ENCODE results near the gene GSTA2.
"Not testable (repeated sequence)": the region's sequence is repeated elsewhere in the genome, so short reads cannot be mapped to it uniquely, and the experiment has no call there.

Gene GSTA2

DNA sequence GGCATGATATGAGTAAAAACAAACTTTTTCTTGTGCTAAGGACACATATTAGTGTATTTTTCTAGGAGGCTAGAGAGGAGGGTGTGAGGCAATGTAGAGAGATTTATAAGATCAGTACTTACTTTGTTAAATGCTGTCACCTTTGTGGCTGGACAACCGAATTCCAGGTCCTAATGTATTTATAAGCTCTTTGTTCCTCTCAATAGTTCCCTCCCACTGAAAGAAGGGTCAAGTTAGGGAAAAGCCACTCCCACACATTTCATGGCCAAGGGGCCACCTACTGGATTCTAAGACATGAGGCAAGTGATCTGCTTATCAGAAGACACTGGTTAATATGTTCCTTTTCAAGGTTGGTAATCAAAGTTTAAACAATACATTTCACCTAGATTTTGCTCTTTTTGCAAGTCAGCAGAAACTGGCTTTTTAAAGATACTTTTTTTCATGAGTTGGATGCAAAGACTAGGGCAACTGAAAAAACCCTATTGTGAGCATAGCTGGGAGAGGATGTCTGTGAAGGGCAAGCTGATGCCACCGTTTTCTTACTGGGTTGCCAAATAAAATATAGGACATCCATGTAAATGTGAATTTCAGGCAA, at the start of gene GSTA2:
Gene GSTA2, minus strand, starts transcription at position 154 of the 595 bp plus-strand sequence. CDS start 5,528 bp downstream, outside the sequence.
- not testable (repeated sequence) for DNase-seq (ENCODE audit: low read depth)

DNA sequence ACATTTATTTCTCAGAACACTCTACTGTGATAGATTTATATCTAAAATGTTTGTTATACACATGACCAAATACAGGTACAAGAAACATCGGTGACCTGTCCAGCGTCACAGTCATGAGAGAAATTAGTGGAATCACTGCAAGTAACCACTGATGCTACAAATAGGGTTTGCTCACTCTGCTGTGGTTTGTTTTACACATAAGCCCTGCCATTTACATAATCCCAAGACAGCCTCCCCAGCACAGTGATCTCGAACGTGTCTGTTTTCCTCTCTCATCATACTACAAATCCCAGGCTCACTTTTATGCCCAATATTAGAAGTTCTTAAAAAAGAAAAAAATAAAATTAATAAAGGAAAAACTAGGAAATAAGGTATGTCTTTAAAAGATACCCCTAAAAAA, 46.5 kb upstream of the GSTA2 start:
- not testable (repeated sequence) for DNase-seq (ENCODE audit: low read depth)

DNA sequence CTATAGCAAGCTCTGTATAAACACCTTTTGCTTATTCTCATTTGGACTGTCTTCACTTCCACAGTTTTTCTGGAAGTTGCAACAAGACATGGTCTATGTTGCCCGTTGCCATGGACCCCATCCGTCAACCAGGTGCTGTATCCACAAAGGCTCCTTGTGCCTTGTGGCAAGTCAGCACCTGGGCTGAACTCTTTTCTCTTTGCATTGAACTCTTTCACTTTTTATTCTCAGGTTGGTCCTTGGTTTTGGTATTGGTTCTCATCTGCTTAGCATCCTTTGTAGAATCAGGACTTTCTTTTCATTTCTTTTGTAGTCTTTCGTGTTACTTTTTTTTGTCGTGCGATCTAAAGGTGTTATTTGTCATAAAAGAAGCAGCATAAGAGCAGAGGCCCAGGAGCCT, 45.4 kb upstream of the GSTA2 start:
- DNase-seq (ENCODE audit: low read depth) = no peak

DNA sequence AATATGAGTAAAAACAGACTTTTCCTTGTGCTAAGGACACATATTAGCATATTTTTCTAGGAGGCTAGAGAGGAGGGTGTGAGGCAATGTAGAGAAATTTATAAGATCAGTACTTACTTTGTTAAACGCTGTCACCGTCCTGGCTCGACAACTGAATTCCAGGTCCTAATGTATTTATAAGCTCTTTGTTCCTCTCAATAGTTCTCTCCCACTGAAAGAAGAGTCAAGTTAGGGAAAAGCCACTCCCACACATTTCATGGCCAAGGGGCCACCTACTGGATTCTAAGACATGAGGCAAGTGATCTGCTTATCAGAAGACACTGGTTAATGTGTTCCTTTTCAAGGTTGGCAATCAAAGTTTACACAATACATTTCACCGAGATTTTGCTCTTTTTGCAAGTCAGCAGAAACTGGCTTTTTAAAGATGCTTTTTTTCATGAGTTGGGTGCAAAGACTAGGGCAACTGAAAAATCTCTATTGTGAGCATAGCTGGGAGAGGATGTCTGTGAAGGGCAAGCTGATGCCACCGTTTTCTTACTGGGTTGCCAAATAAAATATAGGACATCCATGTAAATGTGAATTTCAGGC, 40.5 kb upstream of the GSTA2 start, which contains the start of gene GSTA1:
Gene GSTA1, minus strand, starts transcription at position 149 of the 588 bp plus-strand sequence. CDS start 4,549 bp downstream, outside the sequence.
- not testable (repeated sequence) for DNase-seq (ENCODE audit: low read depth)

DNA sequence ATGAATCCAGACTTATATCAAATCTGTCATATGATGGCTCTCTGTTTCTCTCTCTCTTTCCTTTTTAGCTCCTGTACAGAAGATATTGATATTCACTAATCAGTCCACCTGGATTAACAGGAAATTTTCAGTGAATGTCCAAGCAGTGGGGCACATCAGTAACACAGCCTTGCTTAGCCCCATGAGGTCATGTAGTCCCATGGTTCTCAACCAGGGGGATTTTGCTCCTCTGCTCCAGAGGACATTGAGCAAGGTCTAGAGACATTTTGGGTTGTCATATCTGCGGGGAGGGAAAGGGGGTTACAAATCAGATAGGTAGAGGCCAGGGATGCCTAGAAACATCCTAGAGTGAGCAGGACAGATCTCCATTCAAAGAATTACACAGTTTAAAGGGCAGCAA, 39.5 kb upstream of the GSTA2 start:
- DNase-seq (ENCODE audit: low read depth) = no peak

DNA sequence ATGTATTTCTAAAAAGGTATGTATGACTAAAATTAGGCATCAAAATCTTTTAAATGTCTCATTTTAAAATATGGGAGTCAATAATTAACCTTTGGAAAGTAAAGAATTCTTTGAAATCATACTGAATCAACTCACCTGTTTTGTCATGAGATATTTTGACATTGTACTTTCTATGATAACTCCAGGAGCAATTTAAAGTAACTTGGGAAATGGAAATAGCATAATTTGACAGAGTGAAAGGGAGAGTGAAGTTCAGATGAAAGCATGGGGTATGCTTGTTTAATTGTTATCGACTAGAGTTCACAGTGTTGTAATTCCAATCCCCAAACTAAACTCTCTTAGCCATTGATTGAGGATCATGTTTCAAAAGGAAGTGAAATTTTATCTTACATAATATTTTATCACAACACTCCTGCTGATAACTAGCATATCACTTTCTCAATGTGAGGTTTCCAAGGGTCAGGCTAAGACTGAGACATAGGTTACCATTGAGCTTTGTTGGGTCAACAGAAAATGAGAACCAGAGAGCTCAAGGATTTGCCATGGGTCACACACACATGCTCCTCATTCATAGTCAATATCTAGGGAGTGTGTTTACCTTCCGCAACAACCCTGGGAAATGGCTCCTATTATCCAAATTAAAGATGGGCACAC, 38.0 kb upstream of the GSTA2 start:
- DNase-seq (ENCODE audit: low read depth) = no peak

DNA sequence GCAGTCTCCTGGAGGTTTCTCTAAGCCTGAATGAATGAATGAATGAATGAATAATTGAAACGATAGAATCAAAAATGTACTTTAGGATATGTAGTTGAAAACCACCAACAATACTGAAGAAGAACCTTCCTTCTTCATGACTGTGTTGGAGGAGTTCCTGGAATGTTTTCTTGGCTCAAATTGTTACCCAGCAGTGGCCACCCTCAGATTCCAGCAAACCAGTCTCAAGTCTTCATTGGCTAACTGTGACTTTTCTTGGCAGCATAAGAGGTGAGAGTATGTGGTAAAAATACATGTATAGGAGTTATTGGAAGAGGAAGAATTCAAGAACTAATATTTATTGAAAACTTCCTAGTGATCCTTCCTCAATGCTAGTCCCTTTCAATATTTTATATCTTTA, 36.0 kb upstream of the GSTA2 start:
- peak; percentile 40 for DNase-seq (ENCODE audit: low read depth)

DNA sequence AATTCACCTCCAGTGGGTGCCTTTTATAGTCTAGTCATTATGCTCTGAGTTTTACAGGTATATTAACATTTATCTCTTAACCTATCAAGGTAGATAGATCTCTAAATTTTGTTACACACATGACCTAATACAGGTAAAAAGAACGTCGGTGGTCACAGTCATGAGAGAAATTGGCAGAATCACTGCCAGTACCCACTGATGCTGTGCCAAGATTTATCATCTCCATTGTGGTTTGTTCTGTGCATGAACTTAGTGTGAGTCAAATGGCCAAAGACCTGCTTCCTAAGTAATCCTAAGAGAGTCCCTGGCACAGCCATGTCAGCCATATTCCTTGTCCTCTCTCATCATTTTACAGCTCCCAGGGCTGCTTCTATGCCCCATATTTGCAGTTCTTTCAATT, 31.1 kb upstream of the GSTA2 start:
- not testable (repeated sequence) for DNase-seq (ENCODE audit: low read depth)

DNA sequence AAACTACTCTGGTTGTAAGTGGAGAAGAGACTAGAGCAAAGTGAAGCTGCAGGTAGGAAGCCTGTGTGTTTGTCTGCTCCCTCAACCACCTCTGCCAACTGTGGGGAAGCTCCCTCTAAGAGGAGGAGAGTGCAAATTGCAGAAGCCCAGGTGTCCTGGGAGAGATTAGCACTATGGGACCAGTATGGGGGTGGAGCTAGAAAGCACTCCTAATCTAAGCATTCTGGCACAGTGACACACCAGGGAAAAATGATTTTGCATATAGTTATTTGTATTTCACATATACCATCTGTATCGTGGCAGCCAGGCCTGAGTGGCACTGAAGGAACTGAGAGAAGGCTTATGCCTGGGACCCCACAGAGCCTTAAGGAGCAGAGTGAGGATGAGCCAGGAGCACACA, 27.6 kb upstream of the GSTA2 start:
- no peak for DNase-seq (ENCODE audit: low read depth)

DNA sequence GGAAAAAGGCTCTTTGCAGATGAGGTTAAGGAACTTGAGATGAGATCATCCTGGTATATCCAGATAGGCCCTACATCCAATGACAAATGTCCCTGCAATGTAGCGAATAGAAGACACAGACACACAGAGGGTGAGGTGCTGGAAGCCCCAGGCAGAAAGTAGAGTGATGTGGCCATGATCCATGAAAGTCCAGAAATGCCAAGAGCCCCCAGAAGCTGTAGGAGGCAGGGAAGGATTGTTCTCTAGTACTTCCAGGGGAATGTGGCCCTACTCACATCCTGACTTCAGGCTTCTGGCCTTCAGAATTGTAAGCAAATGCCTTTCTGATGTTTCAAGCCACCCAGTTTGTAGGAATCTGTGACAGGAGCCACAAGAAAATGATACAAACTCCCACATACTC, 26.4 kb upstream of the GSTA2 start:
- DNase-seq (ENCODE audit: low read depth) = not testable (repeated sequence)

DNA sequence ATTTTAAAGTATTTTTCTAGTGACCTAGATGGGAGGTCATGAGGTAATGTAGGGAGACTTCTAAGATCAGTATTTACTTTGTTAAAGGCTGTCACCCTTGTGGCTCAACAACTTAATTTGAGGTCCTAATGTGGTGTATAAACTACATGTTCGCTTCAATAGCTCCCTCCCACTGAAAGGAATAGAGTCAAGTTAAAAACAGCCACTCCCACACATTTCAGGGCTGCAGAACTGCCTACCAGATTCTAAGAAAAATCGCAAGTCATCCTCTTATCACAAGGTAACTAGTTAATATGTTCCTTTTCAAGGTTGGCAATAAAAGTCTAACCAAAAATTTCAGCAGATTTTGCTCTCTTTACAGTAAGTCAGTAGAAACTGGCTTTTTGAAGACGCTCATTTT, 25.2 kb upstream of the GSTA2 start:
- DNase-seq (ENCODE audit: low read depth) = no peak

DNA sequence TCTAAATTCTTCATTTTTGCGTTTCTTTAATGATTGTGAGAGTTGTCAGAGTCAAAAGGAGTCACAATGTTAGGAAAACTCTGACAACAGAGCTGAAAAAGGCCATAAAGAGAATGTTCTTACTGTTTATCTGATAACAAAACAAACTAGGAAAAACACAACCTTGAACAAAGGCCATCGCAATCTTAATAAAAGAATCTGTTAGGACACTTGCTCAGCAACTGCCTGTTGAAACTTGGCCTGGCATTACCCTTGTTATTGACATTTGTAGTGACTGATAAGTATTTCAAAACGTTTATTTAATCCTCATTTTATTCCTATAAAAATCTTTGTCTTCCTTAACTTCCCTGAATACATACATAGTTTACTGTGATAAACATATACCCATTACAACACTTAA, 24.6 kb upstream of the GSTA2 start:
- DNase-seq (ENCODE audit: low read depth) = no peak

DNA sequence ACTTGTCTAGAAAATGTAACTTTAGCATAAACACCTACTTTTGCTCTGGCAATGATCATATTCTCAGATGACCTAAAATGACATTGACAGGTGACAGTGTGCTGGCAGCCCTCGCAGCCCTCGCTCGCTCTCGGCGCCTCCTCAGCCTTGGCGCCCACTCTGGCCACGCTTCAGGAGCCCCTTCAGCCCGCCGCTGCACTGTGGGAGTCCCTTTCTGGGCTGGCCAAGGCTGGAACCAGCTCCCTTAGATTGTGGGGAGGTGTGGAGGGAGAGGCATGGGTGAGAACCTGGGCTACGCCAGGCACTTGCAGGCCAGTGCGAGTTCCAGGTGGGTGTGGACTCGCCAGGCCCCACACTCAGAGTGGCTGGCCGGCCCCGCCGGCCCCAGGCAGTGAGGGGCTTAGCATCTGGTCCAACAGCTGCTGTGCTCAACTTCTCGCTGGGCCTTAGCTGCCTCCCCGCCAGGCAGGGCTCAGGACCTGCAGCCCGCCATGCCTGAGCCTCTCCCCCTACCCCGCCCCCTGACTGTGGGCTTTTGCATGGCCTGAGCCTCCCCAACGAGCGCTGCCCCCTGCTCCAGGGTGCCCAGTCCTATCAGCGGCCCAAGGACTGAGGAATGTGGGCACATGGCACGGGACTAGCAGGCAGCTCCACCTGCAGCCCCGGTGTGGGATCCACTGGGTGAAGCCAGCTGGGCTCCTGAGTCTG, 23.1 kb upstream of the GSTA2 start:
- DNase-seq (ENCODE audit: low read depth) = no peak

DNA sequence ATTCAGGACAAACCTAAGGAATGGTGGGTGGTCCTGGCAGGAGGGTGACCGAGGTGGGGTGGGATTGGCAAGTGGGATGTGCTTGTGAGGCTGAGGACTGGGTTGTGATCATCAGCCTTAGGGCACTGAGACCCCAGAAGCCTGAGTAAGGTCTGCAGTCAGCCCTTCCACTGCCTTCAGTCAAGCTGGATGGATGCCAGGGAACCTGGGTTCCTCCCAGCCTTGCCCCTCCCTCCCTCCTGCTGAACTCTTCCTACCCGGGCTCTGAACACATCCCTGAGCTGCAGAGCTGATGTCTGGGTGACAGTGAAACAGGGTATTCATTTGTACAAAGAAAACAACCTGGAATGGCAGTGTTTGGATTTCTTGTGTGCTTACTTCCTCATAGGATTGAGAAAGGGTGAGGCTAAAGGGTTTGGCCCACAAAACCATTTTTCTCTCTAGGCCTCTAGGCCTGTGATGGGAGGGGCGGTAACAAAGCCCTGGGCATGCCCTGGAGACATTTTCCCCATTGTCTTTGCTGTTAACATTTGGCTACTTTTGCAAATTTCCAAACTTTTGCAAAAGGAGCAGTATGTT, 19.5 kb upstream of the GSTA2 start:
- DNase-seq (ENCODE audit: low read depth) = not testable (repeated sequence)

DNA sequence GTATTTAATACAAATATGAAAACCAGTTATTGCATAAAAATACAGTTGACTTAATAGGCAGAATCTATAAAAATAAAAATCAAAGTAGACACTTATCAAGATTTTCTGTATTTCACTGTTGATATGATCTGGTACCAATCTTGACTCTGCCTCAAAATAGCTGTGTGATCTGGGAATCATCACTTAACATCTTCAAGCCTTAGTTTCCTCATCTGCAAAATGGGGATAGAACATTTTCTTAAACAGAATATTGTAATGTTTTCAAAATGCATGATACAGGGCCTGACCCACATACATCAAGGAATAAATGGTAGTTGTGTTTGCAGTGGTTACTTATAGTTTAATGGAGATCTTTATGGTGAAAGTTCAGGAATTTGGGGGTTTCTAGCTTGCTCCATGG, 18.9 kb upstream of the GSTA2 start:
- DNase-seq (ENCODE audit: low read depth) = not testable (repeated sequence)

DNA sequence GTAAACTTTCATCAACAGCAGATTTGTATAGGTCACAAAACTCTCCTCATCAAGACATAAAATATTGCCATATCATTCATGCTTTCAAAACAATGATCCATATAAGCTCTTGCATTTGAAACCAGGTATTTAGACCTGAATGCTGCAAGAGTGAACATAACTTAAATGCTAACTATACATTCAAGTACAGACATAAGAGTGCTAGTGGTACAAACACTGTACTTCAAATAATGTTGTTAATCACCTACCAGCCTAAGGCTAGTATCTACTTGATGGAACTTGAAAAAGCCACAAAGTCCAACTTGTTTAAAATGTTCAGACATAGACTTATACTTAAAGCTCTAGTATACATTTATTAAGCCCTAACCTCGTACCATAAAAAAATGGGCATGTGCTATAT, 16.0 kb upstream of the GSTA2 start:
- no peak for DNase-seq (ENCODE audit: low read depth)

DNA sequence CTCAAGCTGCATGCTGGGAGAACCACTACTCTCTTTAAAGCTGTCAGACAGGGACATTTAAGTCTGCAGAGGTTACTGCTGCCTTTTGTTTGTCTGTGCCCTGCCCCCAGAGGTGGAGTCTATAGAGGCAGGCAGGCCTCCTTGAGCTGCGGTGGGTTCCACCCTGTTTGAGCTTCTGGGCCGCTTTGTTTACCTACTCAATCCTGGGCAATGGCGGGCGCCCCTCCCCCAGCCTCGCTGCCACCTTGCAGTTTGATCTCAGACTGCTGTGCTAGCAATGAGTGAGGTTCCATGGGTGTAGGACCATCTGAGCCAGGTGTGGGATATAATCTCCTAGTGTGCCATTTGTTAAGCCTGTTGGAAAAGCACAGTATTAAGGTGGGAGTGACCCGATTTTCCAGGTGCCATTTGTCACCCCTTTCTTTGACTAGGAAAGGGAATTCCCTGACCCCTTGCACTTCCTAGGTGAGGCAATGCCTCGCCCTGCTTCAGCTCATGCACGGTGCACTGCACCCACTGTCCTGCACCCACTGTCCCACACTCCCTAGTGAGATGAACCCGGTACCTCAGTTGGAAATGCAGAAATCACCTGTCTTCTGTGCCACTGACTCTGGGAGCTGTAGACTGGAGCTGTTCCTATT, 13.6 kb upstream of the GSTA2 start:
- not testable (repeated sequence) for DNase-seq (ENCODE audit: low read depth)

DNA sequence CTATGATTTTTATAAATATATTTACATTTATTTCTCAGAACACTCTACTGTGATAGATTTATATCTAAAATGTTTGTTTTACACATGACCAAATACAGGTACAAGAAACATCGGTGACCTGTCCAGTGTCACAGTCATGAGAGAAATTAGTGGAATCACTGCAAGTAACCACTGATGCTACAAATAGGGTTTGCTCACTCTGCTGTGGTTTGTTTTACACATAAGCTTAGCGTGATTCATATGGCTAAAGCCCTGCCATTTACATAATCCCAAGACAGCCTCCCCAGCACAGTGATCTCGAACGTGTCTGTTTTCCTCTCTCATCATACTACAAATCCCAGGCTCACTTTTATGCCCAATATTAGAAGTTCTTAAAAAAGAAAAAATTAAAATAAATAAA, 6.1 kb upstream of the GSTA2 start:
- not testable (repeated sequence) for DNase-seq (ENCODE audit: low read depth)

DNA sequence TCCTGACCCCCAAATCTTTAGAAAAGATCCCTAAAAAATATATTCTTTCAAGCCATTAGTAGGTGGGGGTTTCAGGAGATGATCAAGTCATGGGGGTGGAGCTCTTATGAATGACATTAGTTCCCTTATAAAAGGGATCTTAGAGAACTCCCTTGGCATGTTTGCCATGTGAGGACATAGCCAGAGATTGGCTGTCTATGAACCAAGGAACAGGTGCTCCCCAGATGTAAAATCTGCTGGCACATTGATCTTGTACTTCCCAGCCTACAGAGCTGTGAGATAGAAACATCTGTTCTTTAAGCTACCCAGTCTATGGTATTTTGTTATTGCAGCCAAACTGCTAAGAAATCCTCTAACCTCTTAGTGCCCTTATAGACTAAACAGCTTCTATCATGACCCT, 4.4 kb upstream of the GSTA2 start:
- DNase-seq (ENCODE audit: low read depth) = not testable (repeated sequence)

DNA sequence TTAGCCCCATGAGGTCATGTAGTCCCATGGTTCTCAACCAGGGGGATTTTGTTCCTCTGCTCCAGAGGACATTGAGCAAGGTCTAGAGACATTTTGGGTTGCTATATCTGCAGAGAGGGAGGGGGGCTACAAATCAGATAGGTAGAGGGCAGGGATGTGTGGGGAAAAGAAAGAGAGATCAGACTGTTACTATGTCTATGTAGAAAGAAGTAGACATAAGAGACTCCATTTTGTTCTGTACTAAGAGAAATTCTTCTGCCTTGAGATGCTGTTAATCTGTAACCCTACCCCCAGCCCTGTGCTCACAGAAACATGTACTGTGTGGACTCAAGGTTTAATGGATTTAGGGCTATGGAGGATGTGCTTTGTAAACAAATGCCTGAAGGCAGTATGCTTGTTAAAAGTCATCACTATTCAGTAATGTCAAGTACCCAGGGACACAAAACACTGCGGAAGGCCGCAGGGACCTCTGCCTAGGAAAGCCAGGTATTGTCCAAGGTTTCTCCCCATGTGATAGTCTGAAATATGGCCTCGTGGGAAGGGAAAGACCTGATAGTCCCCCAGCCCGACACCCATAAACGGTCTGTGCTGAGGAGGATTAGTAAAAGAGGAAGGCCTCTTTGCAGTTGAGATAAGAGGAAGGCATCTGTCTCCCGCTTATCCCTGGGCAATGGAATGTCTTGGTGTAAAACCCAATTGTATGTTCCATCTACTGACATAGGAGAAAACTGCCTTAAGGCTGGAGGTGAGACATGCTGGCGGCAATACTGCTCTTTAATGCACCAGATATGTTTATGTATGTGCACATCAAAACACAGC, 1.4 kb downstream of the GSTA2 start:
- not testable (repeated sequence) for DNase-seq (ENCODE audit: low read depth)
